Measurements from ENCODE around the gene BNC2. TPM values are rescaled to one million over a fixed set of nuclear protein-coding genes. Genes with fewer than 3 reads are reported as not detected.

The BNC2 gene
- total and polyA plus RNA-seq, 4 donors: 0.96 to 23.2 (median 9.7) TPM

GRCh38 chr9:16436545-16436944 is 433.9 kb downstream of the BNC2 start:
- H3K9ac ChIP-seq (ENCODE audit: insufficient read depth in 1 of 2, low read length in 2 of 2): no peak overlapping the region
- no peak overlapping the region for H3K27ac ChIP-seq (ENCODE audit: low read depth in 1 of 2, low read length in 1 of 2)
- no peak for TF ChIP-seq CTCF (IDR thresholded peaks at IDR 0.05; ENCODE audit: control extremely low read depth, extremely low read depth)
- ATAC-seq (ENCODE audit: insufficient read depth, low FRiP score) (no peak), DNase-seq (no peak)
- H3K9me3 ChIP-seq (ENCODE audit: control insufficient read depth in 4 of 4, insufficient read depth in 3 of 4, low read length in 3 of 4): peaks cover 0 to 3% (median 0%) of the 10 kb centered on the region in 4 donors
- H3K36me3 ChIP-seq (ENCODE audit: control insufficient read depth in 4 of 4, insufficient read depth in 4 of 4, low read length in 4 of 4): peaks cover 0 to 6% (median 1%) of the 10 kb centered on the region in 4 donors
- no peaks in the 10 kb centered on the region for H3K4me1 ChIP-seq (ENCODE audit: control insufficient read depth in 5 of 5, insufficient read depth in 5 of 5, low read length in 5 of 5)
- H3K27me3 ChIP-seq (ENCODE audit: control insufficient read depth in 3 of 3, insufficient read depth in 3 of 3, low read length in 2 of 3): no peaks in the 10 kb centered on the region
- H3K4me3 ChIP-seq: no peak overlapping the region
- WGBS, 2 donors: 92 to 97% methylated on average over 10 of the region's 10 CpGs

- DNase-seq: no peak
- H3K27ac ChIP-seq (ENCODE audit: low read depth in 1 of 2, low read length in 1 of 2): no peak overlapping the region
- no peak for ATAC-seq (ENCODE audit: insufficient read depth, low FRiP score)
- peaks cover 0 to 3% (median 0%) of the 10 kb centered on the region in 4 donors for H3K9me3 ChIP-seq (ENCODE audit: control insufficient read depth in 4 of 4, insufficient read depth in 3 of 4, low read length in 3 of 4)
- peaks cover 0 to 6% (median 1%) of the 10 kb centered on the region in 4 donors for H3K36me3 ChIP-seq (ENCODE audit: control insufficient read depth in 4 of 4, insufficient read depth in 4 of 4, low read length in 4 of 4)
- no peaks in the 10 kb centered on the region for H3K4me1 ChIP-seq (ENCODE audit: control insufficient read depth in 5 of 5, insufficient read depth in 5 of 5, low read length in 5 of 5)
- 90 to 91% methylated on average over 6 of the region's 6 CpGs for WGBS, 2 donors
- H3K9ac ChIP-seq (ENCODE audit: insufficient read depth in 1 of 2, low read length in 2 of 2): no peak overlapping the region
- no peak for TF ChIP-seq CTCF (IDR thresholded peaks at IDR 0.05; ENCODE audit: control extremely low read depth, extremely low read depth)
- no peaks in the 10 kb centered on the region for H3K27me3 ChIP-seq (ENCODE audit: control insufficient read depth in 3 of 3, insufficient read depth in 3 of 3, low read length in 2 of 3)
- no peak overlapping the region for H3K4me3 ChIP-seq
Observed at GRCh38 chr9:16434526-16434925, 435.9 kb downstream of the BNC2 start.

DNA sequence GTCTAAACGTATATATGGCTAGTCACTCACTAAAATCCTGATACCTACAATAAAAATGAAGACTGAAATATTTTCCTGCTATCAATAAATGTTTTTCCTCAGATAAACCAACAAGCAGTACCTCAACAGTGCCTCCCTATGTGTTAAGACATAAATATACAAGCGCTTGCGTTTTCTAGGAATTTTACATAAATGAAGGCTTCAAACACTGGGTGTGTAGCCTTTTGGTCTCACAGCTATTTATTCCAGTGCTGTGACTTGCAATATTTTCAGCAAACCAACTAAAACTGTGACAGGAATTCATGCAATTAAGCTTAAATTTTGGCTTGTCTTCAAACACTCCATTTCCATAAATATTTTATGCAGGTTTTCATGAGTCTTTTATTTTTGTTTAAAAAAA is 437.0 kb downstream of the BNC2 start:
- no peak overlapping the region for H3K27ac ChIP-seq (ENCODE audit: low read depth in 1 of 2, low read length in 1 of 2)
- 96 to 97% methylated on average over 3 of the region's 3 CpGs for WGBS, 2 donors
- no peak for TF ChIP-seq CTCF (IDR thresholded peaks at IDR 0.05; ENCODE audit: control extremely low read depth, extremely low read depth)
- H3K4me1 ChIP-seq (ENCODE audit: control insufficient read depth in 5 of 5, insufficient read depth in 5 of 5, low read length in 5 of 5): no peaks in the 10 kb centered on the region
- ATAC-seq (ENCODE audit: insufficient read depth, low FRiP score) (no peak), DNase-seq (no peak)
- H3K4me3 ChIP-seq: no peak overlapping the region
- no peak overlapping the region for H3K9ac ChIP-seq (ENCODE audit: insufficient read depth in 1 of 2, low read length in 2 of 2)
- peaks cover 0 to 6% (median 2%) of the 10 kb centered on the region in 4 donors for H3K36me3 ChIP-seq (ENCODE audit: control insufficient read depth in 4 of 4, insufficient read depth in 4 of 4, low read length in 4 of 4)
- peaks cover 0 to 3% (median 0%) of the 10 kb centered on the region in 4 donors for H3K9me3 ChIP-seq (ENCODE audit: control insufficient read depth in 4 of 4, insufficient read depth in 3 of 4, low read length in 3 of 4)
- no peaks in the 10 kb centered on the region for H3K27me3 ChIP-seq (ENCODE audit: control insufficient read depth in 3 of 3, insufficient read depth in 3 of 3, low read length in 2 of 3)
